K562 (cell line): ENCODE results near the gene TAF11. TPM values are rescaled to one million over a fixed set of nuclear protein-coding genes. Genes with fewer than 3 reads are reported as not detected.

ENCODE experiments used
- ARID3B ChIP-seq: fragments of 250-450 bp; sonication (Bioruptor Pico); IDR thresholded peaks from 2 replicates; pipeline ENCODE4 v1.4.0; 2020; ENCODE audit warnings: borderline replicate concordance
- C11orf30 ChIP-seq: fragments of 450-650 bp; IDR thresholded peaks from 2 replicates; pipeline ENCODE4 v1.6.1; 2016; ENCODE audit warnings: low read depth, mild to moderate bottlenecking
- ELF2 ChIP-seq: fragments of 250-450 bp; sonication (Bioruptor Pico); IDR thresholded peaks from 2 replicates; pipeline ENCODE4 v1.5.0; 2021; ENCODE audit warnings: mild to moderate bottlenecking
- ESRRB ChIP-seq: fragments of 250-450 bp; sonication (Bioruptor Pico); IDR thresholded peaks from 2 replicates; pipeline ENCODE4 v1.5.0; 2020; ENCODE audit warnings: mild to moderate bottlenecking, moderate library complexity, borderline replicate concordance
- ILF3 ChIP-seq: fragments of 450-650 bp; IDR thresholded peaks from 2 replicates; pipeline ENCODE4 v1.6.1; 2018; ENCODE audit warnings: antibody characterized with exemption, mild to moderate bottlenecking, moderate library complexity, borderline replicate concordance
- JUNB ChIP-seq: fragments of 450-650 bp; formaldehyde crosslinking; conservative IDR thresholded peaks from 2 replicates; pipeline ENCODE4 v1.4.0; 2020; ENCODE audit warnings: mild to moderate bottlenecking
- MAFG ChIP-seq: fragments of 450-650 bp; conservative IDR thresholded peaks from 2 replicates; pipeline ENCODE4 v1.6.1; 2016; ENCODE audit warnings: missing genetic modification characterization, missing compliant biosample characterization
- MTA1 ChIP-seq: fragments of 450-650 bp; IDR thresholded peaks from 2 replicates; pipeline ENCODE4 v1.6.1; 2017; ENCODE audit warnings: borderline replicate concordance
- NEUROD1 ChIP-seq: fragments of 150-350 bp; IDR thresholded peaks from 2 replicates; pipeline ENCODE4 v1.6.1; 2014; ENCODE audit warnings: borderline replicate concordance, low read length, low read depth; ENCODE audit not compliant: partially characterized antibody
- NFIC ChIP-seq: fragments of 450-650 bp; IDR thresholded peaks from 2 replicates; pipeline ENCODE4 v1.6.1; 2017; ENCODE audit warnings: mild to moderate bottlenecking, inconsistent platforms
- PKNOX1 ChIP-seq: fragments of 450-650 bp; IDR thresholded peaks from 2 replicates; pipeline ENCODE4 v1.6.1; 2016
- PTBP1 ChIP-seq: fragments of 200-400 bp; formaldehyde crosslinking; IDR thresholded peaks from 2 replicates; pipeline ENCODE4 v1.6.1; 2017; ENCODE audit warnings: low read depth, low read length
- RBM14 ChIP-seq: fragments of 200-400 bp; formaldehyde crosslinking; IDR thresholded peaks from 2 replicates; pipeline ENCODE4 v1.6.1; 2018; ENCODE audit warnings: low read depth, mild to moderate bottlenecking, low read length, moderate library complexity, borderline replicate concordance; ENCODE audit not compliant: insufficient read depth
- RCOR1 ChIP-seq, 2 experiments: IDR thresholded peaks; 2 replicates each; pipeline ENCODE4 v1.6.1; 2012; ENCODE audit warnings: low read depth in 2 of 2, low read length in 2 of 2, borderline replicate concordance in 1 of 2, improper control_type of control experiment in 1 of 2
- RUNX1 ChIP-seq: sonication (generic); IDR thresholded peaks from 2 replicates; pipeline ENCODE4 v1.6.1; 2016; ENCODE audit warnings: antibody characterized with exemption, low read depth
- SMARCC2 ChIP-seq: fragments of 450-650 bp; IDR thresholded peaks from 2 replicates; pipeline ENCODE4 v1.6.1; 2017; ENCODE audit warnings: antibody characterized with exemption, moderate library complexity, mild to moderate bottlenecking, low read depth
- TCF15 ChIP-seq: fragments of 250-450 bp; sonication (Bioruptor Pico); IDR thresholded peaks from 2 replicates; pipeline ENCODE4 v1.8.0; 2022; ENCODE audit warnings: moderate library complexity, mild to moderate bottlenecking, inconsistent platforms
- TSC22D4 ChIP-seq: fragments of 450-650 bp; IDR thresholded peaks from 2 replicates; pipeline ENCODE4 v1.6.1; 2016; ENCODE audit warnings: missing genetic modification characterization, missing biosample characterization, control low read depth
- ZNF584 ChIP-seq: fragments of 200-800 bp; sonication (Bioruptor generic); IDR thresholded peaks from 2 replicates; pipeline ENCODE4 v1.6.1; 2016; ENCODE audit warnings: low read depth, mild to moderate bottlenecking, missing genetic modification characterization, missing compliant biosample characterization
- ZNF609 ChIP-seq: sonication (generic); formaldehyde crosslinking; IDR thresholded peaks from 2 replicates; pipeline ENCODE4 v1.8.1; 2023; ENCODE audit warnings: missing genetic modification reagents, mild to moderate bottlenecking, borderline replicate concordance
- ZNF778 ChIP-seq: fragments of 450-650 bp; formaldehyde crosslinking; IDR thresholded peaks from 2 replicates; pipeline ENCODE4 v1.4.0; 2020; ENCODE audit warnings: mild to moderate bottlenecking, moderate library complexity
- ZNF830 ChIP-seq: fragments of 250-450 bp; sonication (Bioruptor Pico); IDR thresholded peaks from 2 replicates; pipeline ENCODE4 v1.5.0; 2021; ENCODE audit warnings: mild to moderate bottlenecking
- polyA plus RNA-seq, 8 experiments: library from polyadenylated mRNA; depleted of rRNA in 4 of 8; stranded (reverse) in 5 of 8; unstranded in 3 of 8; fragments of >200 nt; fragmentation: Nextera tagmentation in 2 of 8; fragmentation: Illumina TruSeq in 1 of 8; extraction: Ambion mirVana in 2 of 8; extraction: Trizol in 1 of 8; gene quantifications; 2 replicates each; pipeline versions ENCODE4 v1.2.1 to v1.2.3, GENCODE V29; 2011 to 2014; ENCODE audit warnings: inconsistent platforms in 1 of 8, missing spikeins in 1 of 8
- total RNA-seq, 7 experiments: library from RNA; depleted of rRNA in 6 of 7; stranded (reverse); fragments of >200 nt in 6 of 7; fragmentation: Illumina TruSeq in 2 of 7; extraction: Trizol in 2 of 7; gene quantifications; 2 replicates each; pipeline versions ENCODE4 v1.2.1 to v1.2.3, GENCODE V29; 2011 to 2021; ENCODE audit warnings: low replicate concordance in 1 of 7

TAF11 gene
- total and polyA plus RNA-seq, 9 of the 15 experiments (the other 6 are each of a cell fraction or from before 2014, with no cell fraction given): 40.9 to 91.9 (median 71.9) TPM

GRCh38 chr6:34839666-34840352 is 48.0 kb downstream of the TAF11 start (continued):
- TF ChIP-seq RCOR1 (IDR thresholded peaks at IDR 0.05; ENCODE audit: borderline replicate concordance in 1 of 2, low read depth in 2 of 2, low read length in 2 of 2): no peak
- no peak for TF ChIP-seq ELF2 (CRISPR knock-in tag)
- no peak for TF ChIP-seq MTA1
- no peak for TF ChIP-seq ARID3B (CRISPR knock-in tag)
- TF ChIP-seq RBM14: no peak
- no peak for TF ChIP-seq ZNF609 (CRISPR knock-in tag)
- no peak for TF ChIP-seq PTBP1
- TF ChIP-seq PKNOX1: no peak
- TF ChIP-seq ZNF830 (CRISPR knock-in tag): no peak
- TF ChIP-seq NEUROD1: no peak
- TF ChIP-seq MAFG (tag): peak; percentile 97
- no peak for TF ChIP-seq TSC22D4
- TF ChIP-seq ESRRB (CRISPR knock-in tag): no peak
- TF ChIP-seq SMARCC2: no peak
- no peak for TF ChIP-seq JUNB (CRISPR knock-in tag)
- no peak for TF ChIP-seq ZNF584 (CRISPR knock-in tag)
- TF ChIP-seq TCF15 (CRISPR knock-in tag): 0 out of 2 replicates have a peak, but pooled peaks have one; percentile 39
- TF ChIP-seq C11orf30: peak; percentile 93
- TF ChIP-seq RUNX1: no peak
- TF ChIP-seq ILF3: no peak
- no peak for TF ChIP-seq ZNF778 (CRISPR knock-in tag)
- TF ChIP-seq NFIC: peak; percentile 59
